Astrocyte of the spinal cord (primary cell): ENCODE data around the gene CAMTA1.

ENCODE experiments used
- DNase-seq: peaks from one replicate; pipeline ENCODE4 v3.0.0; 2011; ENCODE audit warnings: low read depth, low spot score
- H3K4me3 ChIP-seq: 2 replicates; pipeline ENCODE4 v1.5.1; 2011; ENCODE audit warnings: low read depth, mild to moderate bottlenecking, low read length, moderate library complexity
- in situ Hi-C: cut with HindIII; loops from 2 replicates; pipeline ENCODE4 v1.10.0; 2017; ENCODE audit warnings: low sequenced_read_pairs
- TF ChIP-seq, protein P1 (sequence below): IDR thresholded peaks from 2 replicates; pipeline ENCODE4 v1.5.1; 2012; ENCODE audit warnings: low read depth, mild to moderate bottlenecking, low read length, inconsistent platforms

Gene CAMTA1

DNA sequence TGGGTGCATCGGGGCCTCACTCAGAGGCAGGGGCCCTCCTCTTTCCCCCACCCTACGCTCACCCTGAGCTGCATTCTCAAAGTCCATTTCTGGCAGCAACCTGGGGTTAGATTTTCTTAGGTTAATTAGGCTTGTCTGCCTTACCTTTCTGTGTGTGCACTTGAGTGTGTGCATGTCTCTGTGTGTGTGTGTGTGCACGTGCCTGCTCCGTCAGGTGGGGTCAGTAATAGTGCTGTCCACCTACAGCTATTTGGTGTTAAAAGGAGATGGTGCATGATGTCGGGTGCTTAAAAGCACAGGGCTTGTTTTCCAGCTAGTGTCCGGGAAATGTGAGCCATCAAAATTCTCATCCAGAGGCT, 257.9 kb downstream of the CAMTA1 start:
- in situ Hi-C loops, result no loop called here
- DNase-seq, result no peak
- TF ChIP-seq, protein P1, sequence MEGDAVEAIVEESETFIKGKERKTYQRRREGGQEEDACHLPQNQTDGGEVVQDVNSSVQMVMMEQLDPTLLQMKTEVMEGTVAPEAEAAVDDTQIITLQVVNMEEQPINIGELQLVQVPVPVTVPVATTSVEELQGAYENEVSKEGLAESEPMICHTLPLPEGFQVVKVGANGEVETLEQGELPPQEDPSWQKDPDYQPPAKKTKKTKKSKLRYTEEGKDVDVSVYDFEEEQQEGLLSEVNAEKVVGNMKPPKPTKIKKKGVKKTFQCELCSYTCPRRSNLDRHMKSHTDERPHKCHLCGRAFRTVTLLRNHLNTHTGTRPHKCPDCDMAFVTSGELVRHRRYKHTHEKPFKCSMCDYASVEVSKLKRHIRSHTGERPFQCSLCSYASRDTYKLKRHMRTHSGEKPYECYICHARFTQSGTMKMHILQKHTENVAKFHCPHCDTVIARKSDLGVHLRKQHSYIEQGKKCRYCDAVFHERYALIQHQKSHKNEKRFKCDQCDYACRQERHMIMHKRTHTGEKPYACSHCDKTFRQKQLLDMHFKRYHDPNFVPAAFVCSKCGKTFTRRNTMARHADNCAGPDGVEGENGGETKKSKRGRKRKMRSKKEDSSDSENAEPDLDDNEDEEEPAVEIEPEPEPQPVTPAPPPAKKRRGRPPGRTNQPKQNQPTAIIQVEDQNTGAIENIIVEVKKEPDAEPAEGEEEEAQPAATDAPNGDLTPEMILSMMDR, result no peak
- no peak overlapping the region for H3K4me3 ChIP-seq

DNA sequence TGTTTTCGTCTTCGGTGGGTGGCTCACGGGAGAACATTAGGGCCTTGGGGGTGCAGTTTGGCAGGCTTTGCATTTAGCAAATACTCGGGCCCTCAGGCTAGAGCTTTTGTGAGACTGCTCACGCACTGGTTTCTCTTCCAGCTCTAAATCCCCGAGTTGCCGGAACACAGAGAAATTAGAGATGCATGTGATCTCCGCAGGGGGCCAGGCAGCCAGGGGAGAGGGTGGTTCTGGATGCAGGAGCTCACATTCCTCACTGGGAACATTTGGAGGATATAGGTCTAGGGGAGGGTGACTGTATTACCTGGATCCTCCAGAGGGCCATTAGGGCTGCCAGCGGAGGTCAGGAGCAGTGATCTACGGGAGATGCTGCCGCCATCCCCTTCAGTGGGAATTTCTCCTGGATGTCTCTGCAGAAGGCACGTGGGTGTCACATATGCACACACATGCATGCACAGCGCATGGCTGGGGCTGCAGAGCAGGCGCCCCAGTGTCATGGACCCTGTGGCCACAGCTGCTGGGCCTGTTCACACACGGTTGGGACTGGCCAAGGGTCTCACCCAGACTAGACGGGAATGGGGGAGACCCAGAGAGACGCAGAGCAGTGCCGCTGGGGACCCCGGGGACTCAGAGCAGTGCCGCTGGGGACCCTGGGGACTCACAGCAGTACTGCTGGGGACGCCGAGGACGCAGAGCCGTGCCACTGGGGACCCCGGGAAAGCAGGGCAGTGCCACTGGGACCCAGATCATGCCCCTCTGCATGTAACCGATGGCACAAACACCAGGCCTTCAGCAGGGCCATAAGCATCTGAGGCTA, 258.7 kb downstream of the CAMTA1 start:
- DNase-seq, result no peak
- in situ Hi-C loops, result no loop called here
- H3K4me3 ChIP-seq, result no peak overlapping the region
- TF ChIP-seq, protein P1, result no peak

DNA sequence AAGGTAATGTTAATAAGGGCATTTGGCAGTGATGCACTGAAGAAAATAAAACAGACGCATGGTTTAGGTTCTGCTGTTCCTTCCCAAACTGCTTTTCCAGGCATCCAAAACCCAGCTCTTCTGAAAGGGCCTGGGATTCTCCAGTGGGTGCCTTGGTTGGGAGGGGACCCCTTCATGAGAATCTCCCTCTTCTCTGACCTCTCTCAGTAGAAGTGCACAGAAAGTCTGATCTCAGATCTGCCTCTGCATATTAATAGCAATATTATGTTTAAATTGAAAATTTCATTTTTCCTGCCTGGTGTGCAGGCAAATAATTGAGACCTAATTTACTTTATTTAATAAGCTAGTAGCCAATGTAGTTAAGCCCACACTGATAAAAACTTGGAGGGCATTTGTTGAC, 260.6 kb downstream of the CAMTA1 start:
- no peak for DNase-seq
- no peak overlapping the region for H3K4me3 ChIP-seq
- in situ Hi-C loops, result no loop called here
- TF ChIP-seq, protein P1, result no peak

DNA sequence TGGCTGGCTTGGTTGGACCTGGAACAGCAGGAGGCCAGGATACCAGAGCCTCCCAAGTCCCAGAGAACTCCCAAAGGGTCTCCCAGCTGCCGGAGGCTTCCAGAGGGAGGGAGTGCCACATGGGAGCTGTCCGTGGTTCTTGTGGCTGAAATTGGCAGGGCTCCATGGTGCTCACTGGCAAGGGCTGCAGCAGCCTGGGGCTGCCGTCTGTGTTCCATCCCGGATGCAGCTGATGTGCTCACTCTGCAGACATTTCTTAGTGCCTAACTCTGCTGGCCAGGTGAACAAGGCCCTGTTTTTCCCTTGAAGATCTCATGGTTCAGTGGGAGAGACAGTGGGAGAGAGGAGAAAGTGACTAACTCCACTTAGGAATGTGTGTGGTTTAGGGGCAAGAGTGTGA, 261.1 kb downstream of the CAMTA1 start:
- no peak overlapping the region for H3K4me3 ChIP-seq
- in situ Hi-C loops, result no loop called here
- peak; percentile 76 for DNase-seq
- TF ChIP-seq, protein P1, result no peak

DNA sequence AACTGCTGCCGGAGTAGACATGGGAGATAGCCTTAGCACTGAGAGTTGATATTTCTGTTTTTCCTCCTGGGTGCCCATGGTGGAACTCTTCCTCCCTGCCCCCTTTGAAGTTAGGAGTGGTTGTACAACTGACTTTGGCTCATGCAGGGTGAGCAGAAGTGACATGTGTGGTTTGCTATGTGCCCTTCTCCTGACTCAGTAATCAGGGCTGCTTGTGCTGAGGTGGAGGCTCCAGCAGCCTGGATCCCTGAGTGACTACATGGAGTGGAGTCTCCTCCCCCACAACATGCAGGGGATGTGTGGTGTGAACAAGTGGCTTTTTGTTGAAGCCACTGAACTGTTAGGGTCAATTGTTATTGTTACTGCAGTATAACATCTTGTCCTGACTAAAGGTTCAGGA, 261.6 kb downstream of the CAMTA1 start:
- in situ Hi-C loops, result no loop called here
- no peak overlapping the region for H3K4me3 ChIP-seq
- TF ChIP-seq, protein P1, result no peak
- no peak for DNase-seq

DNA sequence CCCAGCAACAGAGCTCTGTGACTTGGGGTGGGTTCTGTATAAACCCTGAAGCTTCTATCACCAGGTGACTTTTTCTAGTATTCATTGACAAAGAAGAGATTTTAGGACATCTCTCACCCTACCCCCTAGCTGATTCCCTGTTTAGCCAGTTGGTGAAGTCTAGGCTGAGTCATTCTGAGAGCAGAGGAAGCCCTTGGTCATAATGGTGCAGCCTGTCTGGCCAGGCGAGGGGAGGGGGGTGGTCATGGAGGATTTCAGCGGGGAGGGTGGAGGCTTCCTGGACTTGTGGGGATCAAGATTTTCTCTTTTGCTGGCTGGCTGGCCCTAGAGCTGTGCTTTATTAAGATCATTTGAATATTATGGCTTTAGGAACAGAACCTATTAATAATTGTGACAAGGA, 262.6 kb downstream of the CAMTA1 start:
- TF ChIP-seq, protein P1, result no peak

More for the DNA sequence above, 262.6 kb downstream of the CAMTA1 start:
- no peak overlapping the region for H3K4me3 ChIP-seq
- in situ Hi-C loops, result no loop called here
- DNase-seq, result no peak
